Fibroblast of lung (primary cell): Measurements from ENCODE around the gene PCDHGA4. TPM values are rescaled to one million over a fixed set of nuclear protein-coding genes. Genes with fewer than 3 reads are reported as not detected.
A peak's percentile ranks its signal among the peaks of the same experiment; 100 is the strongest.

Experiments
- DNase-seq, 2 donors: peaks; one replicate each; pipeline versions ENCODE4 v3.0.0 to v3.0.0-alpha.2; 2010; ENCODE audit warnings: low read depth in 2 of 2
- H2AFZ ChIP-seq: 2 replicates; pipeline ENCODE4 v1.5.1; 2012; ENCODE audit warnings: low read length, control low read depth, inconsistent platforms
- H3K27ac ChIP-seq: 2 replicates; pipeline ENCODE4 v1.5.1; 2011; ENCODE audit warnings: low read length, control low read depth; ENCODE audit not compliant: insufficient read depth
- H3K27me3 ChIP-seq: 2 replicates; pipeline ENCODE4 v1.5.1; 2011; ENCODE audit warnings: mild to moderate bottlenecking, low read length; ENCODE audit not compliant: control insufficient read depth, insufficient read depth
- H3K36me3 ChIP-seq: 2 replicates; pipeline ENCODE4 v1.5.1; 2011; ENCODE audit warnings: low read length; ENCODE audit not compliant: control insufficient read depth, insufficient read depth
- H3K4me1 ChIP-seq: 2 replicates; pipeline ENCODE4 v1.5.1; 2011; ENCODE audit warnings: low read length; ENCODE audit not compliant: control insufficient read depth, insufficient read depth; ENCODE audit errors: extremely low read depth
- H3K4me2 ChIP-seq: 2 replicates; pipeline ENCODE4 v1.5.1; 2011; ENCODE audit warnings: low read length, control low read depth; ENCODE audit not compliant: insufficient read depth; ENCODE audit errors: extremely low read depth
- H3K4me3 ChIP-seq, 4 experiments: fragments of 200-600 bp in 1 of 4; sonication (generic) in 1 of 4; replicated peaks in 1 of 4; 2 replicates each; pipeline ENCODE4 v1.5.1; 2011 to 2016; ENCODE audit warnings: low read length in 4 of 4, low read depth in 3 of 4, mild to moderate bottlenecking in 3 of 4, control low read depth in 2 of 4, inconsistent platforms in 1 of 4, mixed read lengths in 1 of 4; ENCODE audit not compliant: insufficient read depth in 1 of 4; ENCODE audit errors: control extremely low read depth in 1 of 4
- H3K79me2 ChIP-seq: 2 replicates; pipeline ENCODE4 v1.5.1; 2012; ENCODE audit warnings: mild to moderate bottlenecking, low read length, inconsistent platforms; ENCODE audit not compliant: control insufficient read depth, insufficient read depth
- H3K9ac ChIP-seq: 2 replicates; pipeline ENCODE4 v1.5.1; 2011; ENCODE audit warnings: mild to moderate bottlenecking, low read length, control low read depth; ENCODE audit not compliant: insufficient read depth
- H3K9me3 ChIP-seq: 2 replicates; pipeline ENCODE4 v1.5.1; 2012; ENCODE audit warnings: low read depth, low read length; ENCODE audit not compliant: control insufficient read depth, insufficient read depth
- H4K20me1 ChIP-seq: 2 replicates; pipeline ENCODE4 v1.5.1; 2011; ENCODE audit warnings: low read length; ENCODE audit not compliant: control insufficient read depth, insufficient read depth; ENCODE audit errors: extremely low read depth
- EZH2 ChIP-seq: IDR thresholded peaks from 2 replicates; pipeline ENCODE4 v1.5.1; 2012; ENCODE audit warnings: low read length, control low read depth, mild to moderate bottlenecking; ENCODE audit errors: missing control alignments
- polyA plus RNA-seq, 2 donors: library from polyadenylated mRNA; depleted of rRNA in 1 of 2; stranded (reverse) in 1 of 2; unstranded in 1 of 2; fragments of >200 nt; gene quantifications; 2 replicates each; pipeline ENCODE4 v1.2.1, GENCODE V29; 2011 to 2012; ENCODE audit warnings: missing spikeins in 1 of 2
- total RNA-seq: library from RNA; depleted of rRNA; stranded (reverse); fragments of >200 nt; gene quantifications from 2 replicates; pipeline ENCODE4 v1.2.1, GENCODE V29; 2014
- TF ChIP-seq, protein P1 (sequence below), 2 donors: IDR thresholded peaks in 1 of 2; conservative IDR thresholded peaks in 1 of 2; 1 replicate in 1 of 2; 2 replicates in 1 of 2; pipeline ENCODE4 v1.5.1; 2011 to 2012; ENCODE audit warnings: low read length in 2 of 2, control low read depth in 1 of 2, inconsistent platforms in 1 of 2, low read depth in 1 of 2, mild to moderate bottlenecking in 1 of 2

PCDHGA4 gene
- total and polyA plus RNA-seq, 2 donors (not counting 1 experiment from before 2014, with no cell fraction given): 6.4 to 7.6 TPM

DNA sequence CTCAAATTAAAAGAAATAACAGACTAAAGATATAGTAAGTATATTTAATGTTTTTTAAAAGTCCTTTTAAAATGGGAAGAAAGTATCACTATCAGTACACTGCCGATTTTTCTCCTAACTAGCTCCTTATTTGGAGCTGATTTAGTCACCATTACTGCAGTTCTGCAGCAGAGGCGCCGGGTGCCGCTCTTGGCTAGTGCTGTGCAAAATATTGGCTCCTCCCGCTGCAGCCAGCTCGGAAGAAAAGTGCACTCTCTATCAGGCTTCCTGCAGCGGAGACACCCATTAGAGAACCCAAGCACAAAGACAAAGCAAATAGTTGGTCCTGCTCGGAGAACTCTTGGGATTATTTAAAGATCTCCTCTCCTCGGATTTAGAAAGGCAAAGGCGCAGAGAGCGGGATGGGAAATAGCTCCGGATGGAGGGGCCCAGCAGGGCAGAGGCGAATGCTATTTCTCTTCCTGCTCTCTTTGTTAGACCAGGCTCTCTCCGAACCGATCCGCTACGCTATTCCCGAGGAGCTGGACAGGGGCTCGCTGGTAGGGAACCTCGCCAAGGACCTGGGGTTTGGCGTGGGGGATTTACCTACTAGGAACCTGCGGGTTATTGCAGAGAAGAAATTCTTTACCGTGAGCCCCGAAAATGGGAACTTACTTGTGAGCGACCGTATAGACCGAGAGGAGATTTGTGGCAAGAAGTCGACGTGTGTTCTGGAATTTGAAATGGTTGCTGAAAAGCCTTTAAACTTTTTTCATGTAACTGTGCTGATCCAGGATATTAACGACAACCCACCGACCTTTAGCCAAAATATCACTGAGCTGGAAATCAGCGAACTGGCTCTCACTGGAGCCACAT lies 15.4 kb downstream of the PCDHGA4 start, which contains the start of gene PCDHGB3:
Gene PCDHGB3 (plus strand): TSS at position 249 of the 855 bp plus-strand sequence. CDS start 153 bp downstream, at position 402.
- Histone ChIP-seq H4K20me1 (no peaks in the 10 kb centered on the region), H3K4me1 (no peaks in the 10 kb centered on the region), H3K9me3 (peaks cover 2% of the 10 kb centered on the region), H3K9ac (peak within 1 kb of the TSS; percentile 7), H3K36me3 (no peaks in the 10 kb centered on the region), H3K79me2 (no peaks in the 10 kb centered on the region), H3K27ac (no peak within 1 kb of the TSS), H2AFZ (peak within 1 kb of the TSS; percentile 30), H3K4me3 (peak within 1 kb of the TSS; percentile 25 to 48 (median 38)), H3K4me2 (peak within 1 kb of the TSS; percentile 59), H3K27me3 (peaks cover 16% of the 10 kb centered on the region)
- TF ChIP-seq, protein P1, sequence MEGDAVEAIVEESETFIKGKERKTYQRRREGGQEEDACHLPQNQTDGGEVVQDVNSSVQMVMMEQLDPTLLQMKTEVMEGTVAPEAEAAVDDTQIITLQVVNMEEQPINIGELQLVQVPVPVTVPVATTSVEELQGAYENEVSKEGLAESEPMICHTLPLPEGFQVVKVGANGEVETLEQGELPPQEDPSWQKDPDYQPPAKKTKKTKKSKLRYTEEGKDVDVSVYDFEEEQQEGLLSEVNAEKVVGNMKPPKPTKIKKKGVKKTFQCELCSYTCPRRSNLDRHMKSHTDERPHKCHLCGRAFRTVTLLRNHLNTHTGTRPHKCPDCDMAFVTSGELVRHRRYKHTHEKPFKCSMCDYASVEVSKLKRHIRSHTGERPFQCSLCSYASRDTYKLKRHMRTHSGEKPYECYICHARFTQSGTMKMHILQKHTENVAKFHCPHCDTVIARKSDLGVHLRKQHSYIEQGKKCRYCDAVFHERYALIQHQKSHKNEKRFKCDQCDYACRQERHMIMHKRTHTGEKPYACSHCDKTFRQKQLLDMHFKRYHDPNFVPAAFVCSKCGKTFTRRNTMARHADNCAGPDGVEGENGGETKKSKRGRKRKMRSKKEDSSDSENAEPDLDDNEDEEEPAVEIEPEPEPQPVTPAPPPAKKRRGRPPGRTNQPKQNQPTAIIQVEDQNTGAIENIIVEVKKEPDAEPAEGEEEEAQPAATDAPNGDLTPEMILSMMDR (conservative IDR thresholded peaks at IDR 0.05 in 1 of 2, IDR thresholded peaks at IDR 0.05 in 1 of 2; ENCODE audit: low read depth in 1 of 2, low read length in 2 of 2): peak; percentile 44 to 47
- no peak for TF ChIP-seq EZH2
- peak; percentile 53 to 70 for DNase-seq

DNA sequence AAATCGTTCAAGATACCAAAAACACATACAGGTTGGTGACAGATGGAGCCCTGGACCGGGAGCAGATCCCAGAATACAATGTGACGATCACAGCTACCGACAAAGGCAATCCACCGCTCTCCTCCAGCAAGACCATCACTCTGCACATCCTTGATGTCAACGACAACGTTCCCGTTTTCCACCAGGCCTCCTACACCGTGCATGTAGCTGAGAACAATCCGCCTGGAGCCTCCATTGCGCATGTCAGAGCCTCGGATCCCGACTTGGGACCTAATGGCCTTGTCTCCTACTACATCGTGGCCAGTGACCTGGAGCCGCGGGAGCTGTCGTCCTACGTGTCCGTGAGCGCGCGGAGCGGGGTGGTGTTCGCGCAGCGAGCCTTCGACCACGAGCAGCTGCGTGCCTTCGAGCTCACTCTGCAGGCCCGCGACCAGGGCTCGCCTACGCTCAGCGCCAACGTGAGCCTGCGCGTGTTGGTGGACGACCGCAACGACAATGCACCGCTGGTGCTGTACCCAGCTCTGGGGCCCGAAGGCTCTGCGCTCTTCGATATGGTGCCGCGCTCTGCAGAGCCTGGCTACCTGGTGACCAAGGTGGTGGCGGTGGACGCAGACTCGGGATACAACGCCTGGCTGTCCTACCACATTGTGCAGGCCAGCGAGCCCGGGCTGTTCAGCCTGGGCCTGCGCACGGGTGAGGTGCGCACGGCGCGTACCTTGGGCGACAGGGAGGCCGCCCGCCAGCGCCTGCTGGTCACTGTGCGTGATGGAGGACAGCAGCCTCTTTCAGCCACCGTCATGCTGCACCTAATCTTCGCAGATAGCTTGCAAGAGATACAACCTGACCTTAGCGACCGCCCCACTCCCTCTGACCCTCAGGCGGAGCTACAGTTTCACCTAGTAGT lies 17.0 kb downstream of the PCDHGA4 start:
- no peak for DNase-seq
- H3K4me1 ChIP-seq: no peaks in the 10 kb centered on the region
- H3K4me2 ChIP-seq: no peak overlapping the region
- peaks cover 8% of the 10 kb centered on the region for H3K27me3 ChIP-seq
- H3K36me3 ChIP-seq: no peaks in the 10 kb centered on the region
- no peak overlapping the region for H3K4me3 ChIP-seq
- H3K79me2 ChIP-seq: no peaks in the 10 kb centered on the region
- H2AFZ ChIP-seq: no peak overlapping the region
- H4K20me1 ChIP-seq: no peaks in the 10 kb centered on the region
- peaks cover 2% of the 10 kb centered on the region for H3K9me3 ChIP-seq
- H3K9ac ChIP-seq: no peak overlapping the region
- no peak overlapping the region for H3K27ac ChIP-seq
- TF ChIP-seq, protein P1 (conservative IDR thresholded peaks at IDR 0.05 in 1 of 2, IDR thresholded peaks at IDR 0.05 in 1 of 2; ENCODE audit: low read depth in 1 of 2, low read length in 2 of 2): no peak
- TF ChIP-seq EZH2: no peak
